Measurements from ENCODE around the gene GALNT1.

GRCh38 chr18:35749701-35750100 is 168.2 kb downstream of the GALNT1 start:
- TF ChIP-seq CTCF (IDR thresholded peaks at IDR 0.05; ENCODE audit: low read depth, low read length, poor library complexity, severe bottlenecking) (no peak), EZH2phosphoT487 (IDR thresholded peaks at IDR 0.05; ENCODE audit: borderline replicate concordance, low read length) (no peak)
